GM11168 (cell line): ENCODE measurements around the gene KCNK4.
"Not testable (repeated sequence)": the region's sequence is repeated elsewhere in the genome, so short reads cannot be mapped to it uniquely, and the experiment has no call there.

ENCODE experiments used
- in situ Hi-C: fragments of 300-500 bp; cut with MboI; formaldehyde crosslinking; loops from one replicate; pipeline ENCODE4 v1.12.0; 2022; ENCODE audit warnings: low sequenced_read_pairs; ENCODE audit not compliant: unreplicated experiment

The KCNK4 gene

DNA sequence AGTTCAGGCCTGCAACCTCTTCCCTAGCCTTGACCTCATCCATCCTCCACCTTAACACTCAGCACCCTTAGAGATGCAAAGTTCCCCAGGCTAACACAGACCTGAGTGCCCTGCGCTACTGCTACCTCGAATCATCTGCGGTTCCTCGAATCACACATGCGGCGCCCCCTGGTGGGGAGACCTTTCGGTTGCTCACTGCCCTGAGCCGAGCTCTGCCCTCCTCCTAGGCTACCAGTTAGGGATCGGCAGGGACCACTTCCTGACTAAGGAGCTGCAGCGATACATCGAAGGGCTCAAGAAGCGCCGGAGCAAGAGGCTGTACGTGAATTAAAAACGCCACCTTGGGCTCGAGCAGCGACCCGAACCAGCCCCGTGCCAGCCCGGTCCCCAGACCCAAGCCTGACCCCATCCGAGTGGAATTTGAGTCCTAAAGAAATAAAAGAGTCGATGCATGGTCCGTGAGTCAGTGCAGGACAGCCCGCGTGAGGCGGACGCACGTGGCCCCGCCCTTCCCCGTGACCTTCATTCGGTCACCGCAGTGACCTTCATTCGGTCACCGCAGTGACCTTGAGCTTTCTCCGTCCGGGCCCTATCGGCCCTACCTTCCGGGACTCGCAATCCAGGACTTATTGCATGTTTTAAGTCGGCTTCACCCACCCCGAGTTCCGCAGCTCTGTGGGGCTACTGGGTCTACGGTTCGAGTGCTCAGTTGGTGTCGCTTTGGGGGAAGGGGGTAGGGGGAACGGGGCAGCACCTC is 13.4 kb downstream of the KCNK4 start:
- in situ Hi-C loops: loop anchor here (10.0 kb wide), 1 partner anchor 110 kb away; no protein-coding TSS in a partner anchor

GRCh38 chr11:64305075-64305690 is 14.1 kb downstream of the KCNK4 start, which contains the start of gene ESRRA:
ESRRA (plus strand) TSS chr11:64305524; CDS start chr11:64307180, 1,656 bp downstream.
- in situ Hi-C loops: loop anchor here (10.0 kb wide), 1 partner anchor 110 kb away; no protein-coding TSS in a partner anchor

- in situ Hi-C loops: loop anchor here (10.0 kb wide), 1 partner anchor 111 kb away; no protein-coding TSS in a partner anchor
Measured at GRCh38 chr11:64305691-64306562, 14.8 kb downstream of the KCNK4 start.

DNA sequence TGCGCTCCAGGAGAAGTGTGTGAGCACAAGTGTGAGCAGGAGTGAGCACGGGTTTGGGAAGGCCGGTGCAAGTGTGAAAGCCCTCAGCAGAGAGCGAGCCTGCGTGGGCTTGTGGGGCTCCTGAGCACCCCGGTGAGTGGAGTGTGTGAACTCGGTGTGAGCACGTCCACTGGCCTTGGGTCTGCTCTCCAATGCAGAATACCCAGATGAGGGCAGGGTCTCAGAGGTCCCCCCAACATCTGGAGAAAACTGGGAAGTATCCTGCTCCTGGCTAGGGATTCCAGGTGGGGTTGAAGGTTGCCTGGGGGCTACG is 15.4 kb downstream of the KCNK4 start:
- in situ Hi-C loops: loop anchor here (10.0 kb wide), 1 partner anchor 112 kb away; no protein-coding TSS in a partner anchor

- in situ Hi-C loops: loop anchor here (10.0 kb wide), 1 partner anchor 112 kb away; no protein-coding TSS in a partner anchor
Measured at GRCh38 chr11:64306876-64307622, 15.9 kb downstream of the KCNK4 start.

DNA sequence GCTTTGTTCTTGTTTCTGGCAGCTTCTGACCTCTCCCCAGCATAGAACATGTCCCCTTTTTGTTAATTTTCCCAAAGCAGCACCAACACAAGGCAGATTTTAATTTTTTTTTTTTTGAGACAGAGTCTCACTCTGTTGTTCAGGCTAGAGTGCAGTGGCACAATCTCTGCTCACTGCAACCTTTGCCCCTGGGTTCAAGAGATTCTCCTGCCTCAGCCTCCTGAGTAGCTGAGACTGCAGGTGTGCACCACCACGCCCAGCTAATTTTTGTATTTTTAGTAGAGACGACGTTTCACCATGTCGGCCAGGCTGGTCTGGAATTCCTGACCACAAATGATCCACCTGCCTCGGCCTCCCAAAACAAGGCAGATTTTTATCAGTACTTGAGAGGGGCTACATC is 16.7 kb downstream of the KCNK4 start:
- in situ Hi-C loops: loop anchor here (10.0 kb wide), 1 partner anchor 113 kb away; no protein-coding TSS in a partner anchor

- in situ Hi-C loops: no loop called here
Measured at GRCh38 chr11:64312947-64313346, 21.8 kb downstream of the KCNK4 start.

DNA sequence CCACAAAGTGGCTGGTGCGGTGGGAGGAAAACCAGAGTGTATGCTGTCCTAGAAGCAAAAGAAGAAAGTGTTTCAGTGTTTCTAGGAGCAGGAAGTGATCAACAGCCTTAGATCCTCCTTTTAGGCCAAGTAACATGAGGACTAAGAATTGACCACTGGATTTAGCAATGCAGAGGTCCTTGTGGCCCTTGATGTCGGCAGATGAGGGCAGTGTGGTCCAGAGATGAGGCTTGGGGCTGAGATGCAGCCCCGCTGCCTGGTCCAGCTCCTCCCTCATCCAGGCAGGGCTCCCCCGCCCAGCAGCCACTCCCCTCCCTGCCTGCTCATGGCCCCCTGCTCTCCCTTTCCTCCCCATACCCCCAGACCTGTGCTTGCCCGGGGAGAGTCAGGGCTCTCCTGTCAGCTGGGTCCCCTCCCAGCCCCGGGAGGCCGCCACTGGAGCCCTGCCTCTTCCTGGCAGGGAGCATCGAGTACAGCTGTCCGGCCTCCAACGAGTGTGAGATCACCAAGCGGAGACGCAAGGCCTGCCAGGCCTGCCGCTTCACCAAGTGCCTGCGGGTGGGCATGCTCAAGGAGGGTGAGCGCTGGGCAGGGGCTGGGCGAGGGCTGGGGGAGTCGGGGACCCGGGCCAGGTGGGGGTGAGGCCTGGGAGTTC is 22.5 kb downstream of the KCNK4 start:
- in situ Hi-C loops: no loop called here

- in situ Hi-C loops: no loop called here
Measured at GRCh38 chr11:64314146-64314804, 23.2 kb downstream of the KCNK4 start.

DNA sequence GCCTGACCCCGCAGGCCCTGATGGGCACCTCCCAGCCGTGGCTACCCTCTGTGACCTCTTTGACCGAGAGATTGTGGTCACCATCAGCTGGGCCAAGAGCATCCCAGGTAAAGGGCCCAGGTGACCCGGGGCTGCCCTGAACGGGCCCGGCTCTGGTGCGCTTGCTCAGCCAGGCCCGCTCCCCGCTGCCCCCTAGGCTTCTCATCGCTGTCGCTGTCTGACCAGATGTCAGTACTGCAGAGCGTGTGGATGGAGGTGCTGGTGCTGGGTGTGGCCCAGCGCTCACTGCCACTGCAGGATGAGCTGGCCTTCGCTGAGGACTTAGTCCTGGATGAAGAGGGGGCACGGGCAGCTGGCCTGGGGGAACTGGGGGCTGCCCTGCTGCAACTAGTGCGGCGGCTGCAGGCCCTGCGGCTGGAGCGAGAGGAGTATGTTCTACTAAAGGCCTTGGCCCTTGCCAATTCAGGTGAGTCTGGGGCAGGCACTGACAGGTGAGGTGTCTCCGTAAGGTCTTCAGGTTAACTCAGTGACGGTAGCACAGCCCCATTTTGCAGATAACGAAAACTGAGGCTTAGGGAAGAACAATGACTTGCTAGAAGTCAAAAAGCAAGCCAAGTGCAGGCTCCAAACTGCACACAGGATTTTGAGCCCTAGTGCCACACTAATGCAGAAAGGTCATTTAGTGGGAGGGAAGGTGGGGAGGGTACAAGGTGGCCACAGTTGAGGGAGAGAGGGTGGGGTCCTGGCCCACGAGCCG is 23.9 kb downstream of the KCNK4 start:
- in situ Hi-C loops: no loop called here

DNA sequence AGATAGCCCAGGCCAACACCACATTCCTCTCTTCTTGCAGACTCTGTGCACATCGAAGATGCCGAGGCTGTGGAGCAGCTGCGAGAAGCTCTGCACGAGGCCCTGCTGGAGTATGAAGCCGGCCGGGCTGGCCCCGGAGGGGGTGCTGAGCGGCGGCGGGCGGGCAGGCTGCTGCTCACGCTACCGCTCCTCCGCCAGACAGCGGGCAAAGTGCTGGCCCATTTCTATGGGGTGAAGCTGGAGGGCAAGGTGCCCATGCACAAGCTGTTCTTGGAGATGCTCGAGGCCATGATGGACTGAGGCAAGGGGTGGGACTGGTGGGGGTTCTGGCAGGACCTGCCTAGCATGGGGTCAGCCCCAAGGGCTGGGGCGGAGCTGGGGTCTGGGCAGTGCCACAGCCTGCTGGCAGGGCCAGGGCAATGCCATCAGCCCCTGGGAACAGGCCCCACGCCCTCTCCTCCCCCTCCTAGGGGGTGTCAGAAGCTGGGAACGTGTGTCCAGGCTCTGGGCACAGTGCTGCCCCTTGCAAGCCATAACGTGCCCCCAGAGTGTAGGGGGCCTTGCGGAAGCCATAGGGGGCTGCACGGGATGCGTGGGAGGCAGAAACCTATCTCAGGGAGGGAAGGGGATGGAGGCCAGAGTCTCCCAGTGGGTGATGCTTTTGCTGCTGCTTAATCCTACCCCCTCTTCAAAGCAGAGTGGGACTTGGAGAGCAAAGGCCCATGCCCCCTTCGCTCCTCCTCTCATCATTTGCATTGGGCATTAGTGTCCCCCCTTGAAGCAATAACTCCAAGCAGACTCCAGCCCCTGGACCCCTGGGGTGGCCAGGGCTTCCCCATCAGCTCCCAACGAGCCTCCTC is 24.8 kb downstream of the KCNK4 start:
- in situ Hi-C loops: not testable (repeated sequence)

DNA sequence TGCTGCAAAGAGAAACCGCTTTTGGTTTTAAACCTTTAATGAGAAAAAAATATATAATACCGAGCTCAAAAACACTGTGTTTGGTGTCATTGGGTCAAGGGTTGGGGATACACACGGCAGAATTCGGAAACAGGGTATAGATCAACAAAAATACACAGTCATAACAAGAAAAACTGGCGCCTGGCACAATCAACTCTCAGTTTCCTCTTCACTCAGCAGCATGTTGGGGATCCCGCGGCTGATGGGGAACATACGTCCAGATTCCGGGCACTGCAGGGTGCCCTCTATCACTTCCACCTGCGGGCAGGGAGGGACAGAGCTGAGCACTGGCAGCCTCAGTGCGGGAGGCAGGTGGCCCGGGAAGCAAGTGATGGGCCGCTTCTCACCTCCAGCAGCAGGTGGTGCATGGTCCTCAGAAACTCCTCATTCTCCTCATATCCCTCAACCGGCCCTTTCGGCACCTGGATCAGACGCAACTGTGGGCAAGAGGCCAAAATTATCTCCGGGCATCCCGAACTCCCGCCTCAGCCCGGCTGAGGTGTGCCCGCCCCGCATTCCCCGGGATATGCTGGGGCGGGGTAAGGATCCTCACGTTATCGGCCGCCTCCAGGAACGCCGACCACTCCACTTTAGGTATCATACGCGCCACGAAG is 25.7 kb downstream of the KCNK4 start:
- in situ Hi-C loops: no loop called here

- in situ Hi-C loops: no loop called here
Measured at GRCh38 chr11:64317325-64317960, 26.3 kb downstream of the KCNK4 start, which contains the start of gene TRMT112. TRMT112 (minus strand) TSS chr11:64317559; CDS start chr11:64317526, 33 bp downstream.

- in situ Hi-C loops: no loop called here
Measured at GRCh38 chr11:64317961-64318765, 27.1 kb downstream of the KCNK4 start, which contains the start of gene PRDX5. PRDX5 (plus strand) TSS chr11:64318121; CDS start chr11:64318216, 95 bp downstream.
